GM23248 (cell line): ENCODE data around the gene KDM6B.

Experiments used
- EZH2 ChIP-seq: fragments of 200-600 bp; sonication (generic); IDR thresholded peaks from 2 replicates; pipeline ENCODE4 v1.6.1; 2018; ENCODE audit warnings: antibody characterized with exemption, mild to moderate bottlenecking; ENCODE audit not compliant: insufficient read depth, poor library complexity, severe bottlenecking
- EZH2phosphoT487 ChIP-seq: fragments of 200-600 bp; sonication (generic); IDR thresholded peaks from 2 replicates; pipeline ENCODE4 v1.6.1; 2018; ENCODE audit warnings: antibody characterized with exemption, moderate library complexity, mild to moderate bottlenecking, low read depth; ENCODE audit not compliant: insufficient read depth

DNA sequence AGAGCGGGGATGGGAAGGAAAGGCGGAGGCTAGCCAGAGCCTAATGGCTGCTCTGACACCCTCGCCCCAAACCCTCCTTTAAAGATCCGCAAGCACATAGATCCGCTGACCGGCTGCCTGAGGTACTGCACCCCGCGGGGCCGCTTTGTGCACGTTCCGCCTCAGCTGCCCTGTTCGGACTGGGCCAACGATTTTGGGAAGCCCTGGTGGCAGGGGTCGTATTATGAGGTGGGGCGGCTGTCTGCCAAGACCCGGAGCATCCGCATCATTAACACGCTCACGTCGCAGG is 24.4 kb downstream of the KDM6B start:
- TF ChIP-seq EZH2phosphoT487 (no peak), EZH2 (no peak)
